ENCODE data around the gene HYCC2. TPM values are rescaled to one million over a fixed set of nuclear protein-coding genes. Genes with fewer than 3 reads are reported as not detected.
"Not testable (repeated sequence)": the region's sequence is repeated elsewhere in the genome, so short reads cannot be mapped to it uniquely, and the experiment has no call there.

HYCC2 gene
- total and polyA plus RNA-seq, 5 donors: 3.1 to 17.2 (median 13.0) TPM

GRCh38 chr2:201042451-201042850 is 29.0 kb downstream of the HYCC2 start:
- H3K4me3 ChIP-seq (ENCODE audit: low read length); H3K27me3 ChIP-seq (ENCODE audit: control insufficient read depth, insufficient read depth); intact Hi-C loops (cut with DNase I); H3K27ac ChIP-seq (ENCODE audit: low read length); H3K4me1 ChIP-seq (ENCODE audit: control insufficient read depth, insufficient read depth, low read length); ATAC-seq; H3K9me3 ChIP-seq (ENCODE audit: control insufficient read depth, low read length): not testable (repeated sequence)
- DNase-seq: peak in 1 of 3 donors; percentile 53
- 97% methylated on average over 36 of the region's 36 CpGs for WGBS

DNA sequence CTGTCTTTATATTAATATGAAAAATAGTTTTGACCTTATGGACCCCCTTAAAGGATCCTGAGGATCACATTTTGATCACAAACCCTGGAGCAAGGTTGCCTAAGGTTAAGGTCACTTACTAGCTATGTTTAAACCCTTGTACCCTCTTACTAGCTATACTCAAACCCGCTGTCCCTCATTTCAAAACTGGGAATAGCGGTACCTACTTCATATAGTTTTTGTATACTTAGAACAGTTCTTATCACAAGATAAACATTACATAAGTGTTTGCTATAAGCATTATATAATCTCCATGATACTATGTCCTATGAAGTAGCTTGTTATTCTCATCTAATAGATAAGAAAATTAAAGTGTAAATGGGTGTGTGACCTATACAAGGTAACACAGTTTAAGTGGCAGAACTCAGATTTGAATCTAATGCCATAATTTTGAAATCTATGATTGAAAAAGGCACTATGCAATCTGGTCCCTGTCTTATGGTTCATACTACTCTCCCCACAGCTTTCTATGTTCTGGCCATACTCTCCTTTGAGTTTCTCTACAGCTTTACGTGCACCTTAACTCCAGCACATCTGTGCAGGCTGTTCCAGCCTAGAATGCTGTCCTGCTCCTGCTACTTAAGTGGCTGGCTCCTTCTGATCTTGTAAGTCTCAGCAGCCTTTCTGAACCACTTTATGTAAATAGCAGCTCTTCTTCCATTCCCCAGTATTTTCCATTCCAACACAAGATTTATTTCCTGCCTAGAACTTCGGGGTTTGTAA is 30.4 kb downstream of the HYCC2 start:
- H3K9me3 ChIP-seq (ENCODE audit: control insufficient read depth, low read length): no peaks in the 10 kb centered on the region
- H3K4me3 ChIP-seq (ENCODE audit: low read length): no peak overlapping the region
- intact Hi-C loops (cut with DNase I): no loop called here
- DNase-seq (no peak), ATAC-seq (no peak)
- H3K27me3 ChIP-seq (ENCODE audit: control insufficient read depth, insufficient read depth): no peaks in the 10 kb centered on the region
- H3K27ac ChIP-seq (ENCODE audit: low read length): no peak overlapping the region
- WGBS: 83% methylated on average over 4 of the region's 4 CpGs
- no peaks in the 10 kb centered on the region for H3K4me1 ChIP-seq (ENCODE audit: control insufficient read depth, insufficient read depth, low read length)

DNA sequence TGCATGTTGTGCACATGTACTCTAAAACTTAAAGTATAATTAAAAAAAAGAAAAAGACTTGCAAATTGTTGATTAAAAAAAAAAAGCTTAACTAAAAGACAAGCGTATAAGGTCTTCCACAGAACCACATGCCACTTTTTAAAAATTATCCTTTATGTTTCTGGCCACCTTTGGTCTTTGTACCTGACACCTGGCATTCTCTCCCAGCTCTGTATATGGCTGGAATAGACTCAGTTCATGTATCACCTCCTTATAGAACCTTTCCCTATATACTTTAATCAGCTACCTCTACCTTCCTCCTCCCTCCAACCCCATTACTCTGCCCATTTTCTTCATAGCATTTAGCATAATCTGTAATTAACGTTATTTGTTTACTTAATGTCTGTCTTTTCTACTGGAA is 32.6 kb downstream of the HYCC2 start:
- Histone ChIP-seq H3K4me3 (ENCODE audit: low read length) (no peak overlapping the region), H3K27ac (ENCODE audit: low read length) (no peak overlapping the region), H3K27me3 (ENCODE audit: control insufficient read depth, insufficient read depth) (no peaks in the 10 kb centered on the region), H3K4me1 (ENCODE audit: control insufficient read depth, insufficient read depth, low read length) (no peaks in the 10 kb centered on the region), H3K9me3 (ENCODE audit: control insufficient read depth, low read length) (no peaks in the 10 kb centered on the region)
- no peak for DNase-seq
- ATAC-seq: no peak
- intact Hi-C loops (cut with DNase I): no loop called here
- WGBS: 99% methylated on average over 2 of the region's 2 CpGs

DNA sequence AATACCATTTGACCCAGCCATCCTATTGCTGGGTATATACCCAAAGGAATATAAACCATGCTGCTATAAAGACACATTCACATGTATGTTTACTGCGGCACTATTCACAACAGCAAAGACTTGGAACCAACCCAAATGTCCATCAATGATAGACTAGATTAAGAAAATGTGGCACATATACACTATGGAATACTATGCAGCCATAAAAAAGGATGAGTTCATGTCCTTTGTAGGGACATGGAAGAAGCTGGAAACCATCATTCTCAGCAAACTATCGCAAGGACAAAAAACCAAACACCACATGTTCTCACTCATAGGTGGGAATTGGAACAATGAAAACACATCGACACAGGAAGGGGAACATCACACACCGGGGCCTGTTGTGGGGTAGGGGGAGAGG is 33.1 kb downstream of the HYCC2 start:
- H3K27me3 ChIP-seq (ENCODE audit: control insufficient read depth, insufficient read depth); DNase-seq; intact Hi-C loops (cut with DNase I); H3K9me3 ChIP-seq (ENCODE audit: control insufficient read depth, low read length); H3K27ac ChIP-seq (ENCODE audit: low read length); H3K4me1 ChIP-seq (ENCODE audit: control insufficient read depth, insufficient read depth, low read length); H3K4me3 ChIP-seq (ENCODE audit: low read length); ATAC-seq: not testable (repeated sequence)
- WGBS: 97% methylated on average over 4 of the region's 4 CpGs

DNA sequence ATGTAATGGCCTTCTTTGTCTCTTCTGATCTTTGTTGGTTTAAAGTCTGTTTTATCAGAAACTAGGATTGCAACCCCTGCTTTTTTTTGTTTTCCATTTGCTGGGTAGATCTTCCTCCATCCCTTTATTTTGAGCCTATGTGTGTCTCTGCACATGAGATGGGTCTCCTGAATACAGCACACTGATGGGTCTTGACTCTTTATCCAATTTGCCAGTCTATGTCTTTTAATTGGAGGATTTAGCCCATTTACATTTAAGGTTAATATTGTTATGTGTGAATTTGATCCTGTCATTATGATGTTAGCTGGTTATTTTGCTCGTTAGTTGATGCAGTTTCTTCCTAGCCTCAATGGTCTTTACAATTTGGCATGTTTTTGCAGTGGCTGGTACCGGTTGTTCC is 37.1 kb downstream of the HYCC2 start:
- H3K4me1 ChIP-seq (ENCODE audit: control insufficient read depth, insufficient read depth, low read length); H3K27me3 ChIP-seq (ENCODE audit: control insufficient read depth, insufficient read depth); intact Hi-C loops (cut with DNase I); ATAC-seq; H3K9me3 ChIP-seq (ENCODE audit: control insufficient read depth, low read length); DNase-seq; H3K27ac ChIP-seq (ENCODE audit: low read length); H3K4me3 ChIP-seq (ENCODE audit: low read length): not testable (repeated sequence)
- 94% methylated on average over 1 of the region's 2 CpGs for WGBS

DNA sequence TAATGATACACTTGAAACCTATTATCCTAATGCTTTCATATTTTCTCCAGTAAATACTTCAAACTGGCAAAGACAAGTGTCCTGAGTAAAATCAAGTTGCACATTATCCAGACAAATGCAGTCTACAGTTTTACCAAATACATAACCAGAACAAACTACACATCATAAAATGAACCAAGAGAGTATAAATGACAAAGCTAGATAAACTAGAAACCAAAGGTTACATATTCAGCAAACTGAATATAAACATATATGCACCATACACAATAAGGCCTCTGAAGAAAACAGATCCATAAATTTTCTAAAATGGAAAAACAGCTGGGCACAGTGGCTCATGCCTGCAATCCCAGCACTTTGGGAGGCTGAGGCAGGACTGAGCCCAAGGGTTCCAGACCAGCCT is 47.0 kb downstream of the HYCC2 start:
- no peak for DNase-seq
- no peak for ATAC-seq
- intact Hi-C loops (cut with DNase I): no loop called here

GRCh38 chr2:201021914-201022313 is 49.6 kb downstream of the HYCC2 start:
- Histone ChIP-seq H3K27me3 (ENCODE audit: control insufficient read depth, insufficient read depth) (no peaks in the 10 kb centered on the region), H3K9me3 (ENCODE audit: control insufficient read depth, low read length) (no peaks in the 10 kb centered on the region), H3K4me1 (ENCODE audit: control insufficient read depth, insufficient read depth, low read length) (no peaks in the 10 kb centered on the region), H3K4me3 (ENCODE audit: low read length) (no peak overlapping the region), H3K27ac (ENCODE audit: low read length) (no peak overlapping the region)
- ATAC-seq: no peak
- DNase-seq: no peak
- intact Hi-C loops (cut with DNase I): no loop called here

More for the DNA sequence above, 47.0 kb downstream of the HYCC2 start:
- no peaks in the 10 kb centered on the region for H3K9me3 ChIP-seq (ENCODE audit: control insufficient read depth, low read length)
- no peak overlapping the region for H3K27ac ChIP-seq (ENCODE audit: low read length)
- H3K27me3 ChIP-seq (ENCODE audit: control insufficient read depth, insufficient read depth): no peaks in the 10 kb centered on the region
- H3K4me3 ChIP-seq (ENCODE audit: low read length): no peak overlapping the region
- H3K4me1 ChIP-seq (ENCODE audit: control insufficient read depth, insufficient read depth, low read length): no peaks in the 10 kb centered on the region

Other genes with a start within 250 kb of the HYCC2 start
- 10 to 100 TPM; 48.0 to 70.1 (median 64.1) TPM for gene CLK1, start 207.0 kb downstream of the HYCC2 start, total RNA-seq
- 122 TPM for gene CLK1, start 207.0 kb downstream of the HYCC2 start, polyA plus RNA-seq
- 10 to 100 TPM; 23.4 to 31.5 (median 26.2) TPM for gene PPIL3, start 182.6 kb downstream of the HYCC2 start, total RNA-seq
- gene PPIL3, start 182.6 kb downstream of the HYCC2 start, polyA plus RNA-seq: 19.6 TPM
- gene NIF3L1, start 182.3 kb downstream of the HYCC2 start, total RNA-seq: 10 to 100 TPM; 16.6 to 23.1 (median 19.8) TPM
- gene NIF3L1, start 182.3 kb downstream of the HYCC2 start, polyA plus RNA-seq: 22.5 TPM
- 10 to 100 TPM; 23.0 to 25.8 (median 23.7) TPM for gene ORC2, start 108.0 kb downstream of the HYCC2 start, total RNA-seq
- gene ORC2, start 108.0 kb downstream of the HYCC2 start, polyA plus RNA-seq: 9.4 TPM
- gene NDUFB3, start 330 bp upstream of the HYCC2 start, total RNA-seq: 100 to 1,000 TPM; 296 to 384 (median 313) TPM
- 503 TPM for gene NDUFB3, start 330 bp upstream of the HYCC2 start, polyA plus RNA-seq
- gene CFLAR, start 44.5 kb upstream of the HYCC2 start, total RNA-seq: 100 to 1,000 TPM; 232 to 310 (median 267) TPM
- 134 TPM for gene CFLAR, start 44.5 kb upstream of the HYCC2 start, polyA plus RNA-seq
- 1 to 10 TPM; 5.3 to 6.8 (median 5.8) TPM for gene CASP10, start 111.5 kb upstream of the HYCC2 start, total RNA-seq
- 3.6 TPM for gene CASP10, start 111.5 kb upstream of the HYCC2 start, polyA plus RNA-seq
- 1 to 10 TPM; 3.7 to 5.4 (median 4.7) TPM for gene CASP8, start 188.9 kb upstream of the HYCC2 start, total RNA-seq
- gene CASP8, start 188.9 kb upstream of the HYCC2 start, polyA plus RNA-seq: 2.6 TPM